ENCODE results near the gene NR0B2.

The NR0B2 gene

GRCh38 chr1:26938004-26938658 lies 24.4 kb upstream of the NR0B2 start:
- in situ Hi-C loops (cut with MboI; ENCODE audit: low sequenced_read_pairs), result no loop called here

DNA sequence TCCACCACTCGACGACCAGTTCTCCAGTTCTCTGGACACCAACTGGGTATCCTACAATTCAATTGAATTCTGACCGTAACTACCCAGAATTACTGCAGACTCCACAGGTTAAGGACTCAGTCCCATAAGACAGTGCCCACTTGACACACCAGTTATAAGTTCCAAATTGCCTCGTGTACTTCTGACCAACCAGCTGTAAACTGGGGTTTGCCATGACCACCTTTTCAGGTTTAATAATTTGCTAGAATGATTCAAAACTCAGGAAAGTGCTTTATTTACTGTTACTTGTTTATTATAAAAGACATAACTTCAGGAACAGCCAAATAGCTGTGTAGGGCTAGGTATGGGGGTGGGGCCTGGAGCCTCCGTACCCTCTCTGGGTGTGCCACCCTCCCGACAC lies 23.0 kb upstream of the NR0B2 start:
- in situ Hi-C loops (cut with MboI; ENCODE audit: low sequenced_read_pairs), result no loop called here

- in situ Hi-C loops (cut with MboI; ENCODE audit: low sequenced_read_pairs), result no loop called here
Observed at GRCh38 chr1:26932531-26932930, 18.8 kb upstream of the NR0B2 start.

- in situ Hi-C loops (cut with MboI; ENCODE audit: low sequenced_read_pairs), result no loop called here
Observed at GRCh38 chr1:26923711-26924110, 9.9 kb upstream of the NR0B2 start.

DNA sequence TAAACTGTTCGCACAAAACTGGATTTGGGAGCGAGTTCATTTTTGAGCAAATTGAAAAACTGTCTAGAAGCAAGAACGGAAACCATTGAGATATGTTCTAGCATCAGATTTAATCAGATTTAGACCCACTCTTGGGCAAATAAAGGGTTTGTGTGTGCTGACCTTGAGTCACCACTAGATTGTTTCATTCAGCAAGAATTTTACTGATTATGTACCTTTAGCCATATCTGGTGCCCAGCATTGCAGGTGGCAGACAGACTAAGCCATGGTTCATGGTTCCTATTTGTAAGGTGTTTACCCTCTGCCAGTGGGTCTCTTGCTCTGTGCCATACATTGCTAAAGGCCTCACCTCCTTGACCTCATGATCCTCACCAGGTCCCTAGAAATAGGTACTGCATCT lies 9.1 kb upstream of the NR0B2 start:
- in situ Hi-C loops (cut with MboI; ENCODE audit: low sequenced_read_pairs), result no loop called here

DNA sequence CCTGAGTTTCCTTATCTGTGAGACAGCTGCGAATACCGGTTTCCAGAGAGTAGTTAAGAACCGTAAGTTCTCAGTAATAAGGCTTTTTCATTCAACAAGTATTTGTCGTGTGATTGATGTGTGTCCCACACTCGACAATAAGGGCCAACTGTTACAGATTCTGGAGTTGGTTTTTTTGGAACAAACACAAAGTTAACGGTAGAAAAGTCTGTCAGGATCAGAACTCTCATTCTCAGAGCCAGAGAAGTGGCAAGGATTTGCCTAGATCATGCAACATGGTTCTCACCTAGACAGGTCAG lies 8.6 kb upstream of the NR0B2 start:
- in situ Hi-C loops (cut with MboI; ENCODE audit: low sequenced_read_pairs), result no loop called here

- in situ Hi-C loops (cut with MboI; ENCODE audit: low sequenced_read_pairs), result no loop called here
Observed at GRCh38 chr1:26921540-26922430, 8.0 kb upstream of the NR0B2 start, which contains the start of gene NUDC. Gene NUDC (plus strand): TSS chr1:26921743. CDS start chr1:26921849, 106 bp downstream.

GRCh38 chr1:26921126-26921539 lies 7.4 kb upstream of the NR0B2 start:
- in situ Hi-C loops (cut with MboI; ENCODE audit: low sequenced_read_pairs), result no loop called here

DNA sequence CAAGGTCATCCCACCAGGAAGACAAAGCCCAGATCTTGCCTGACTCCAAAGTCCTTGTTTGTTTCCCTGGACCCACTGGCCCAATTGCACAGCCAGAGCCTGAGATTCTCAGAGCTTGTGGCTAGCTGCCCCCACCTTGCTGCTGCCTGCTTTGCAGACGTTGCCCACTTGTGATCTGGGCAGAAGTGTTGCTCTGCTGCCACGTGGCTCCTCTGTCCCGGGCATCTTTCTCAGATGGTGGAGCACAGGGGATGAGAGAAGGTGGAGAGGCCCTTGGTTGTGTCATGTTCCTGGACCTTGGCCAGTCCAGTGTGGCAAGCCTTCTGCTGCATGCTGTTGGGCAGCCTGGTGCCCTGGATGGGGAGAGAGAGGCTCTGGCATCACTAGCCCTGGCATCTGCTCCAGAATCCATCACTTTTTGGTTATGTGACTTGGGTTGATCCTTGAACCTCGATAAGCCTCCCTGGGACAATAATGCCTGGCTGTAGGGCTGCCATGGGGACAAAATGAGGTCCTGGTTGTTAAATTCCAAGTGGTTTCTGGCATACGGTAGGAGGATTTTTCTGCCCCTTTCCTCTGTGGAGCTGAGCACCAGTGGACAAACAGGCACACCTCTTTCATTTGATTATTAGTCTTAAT lies 1.5 kb upstream of the NR0B2 start:
- in situ Hi-C loops (cut with MboI; ENCODE audit: low sequenced_read_pairs), result no loop called here

GRCh38 chr1:26913389-26913753 lies 404 bp downstream of the NR0B2 start:
- in situ Hi-C loops (cut with MboI; ENCODE audit: low sequenced_read_pairs), result no loop called here

DNA sequence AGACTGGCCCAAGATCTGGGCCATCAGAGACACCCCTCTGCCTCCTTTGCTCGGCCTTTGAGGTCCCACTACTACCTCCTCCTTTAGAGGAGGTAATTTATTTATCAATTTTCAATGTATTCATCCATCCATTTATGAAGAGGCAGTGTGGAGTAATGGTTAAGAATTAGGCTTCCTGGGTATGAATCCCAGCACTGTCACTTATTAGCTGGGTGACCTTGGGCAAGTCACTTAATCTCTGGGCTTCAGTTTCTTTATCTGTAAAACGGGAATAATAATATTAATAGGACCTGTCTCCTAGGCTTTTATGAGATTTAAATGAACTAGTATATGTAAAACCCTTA lies 1.7 kb downstream of the NR0B2 start:
- in situ Hi-C loops (cut with MboI; ENCODE audit: low sequenced_read_pairs), result no loop called here

DNA sequence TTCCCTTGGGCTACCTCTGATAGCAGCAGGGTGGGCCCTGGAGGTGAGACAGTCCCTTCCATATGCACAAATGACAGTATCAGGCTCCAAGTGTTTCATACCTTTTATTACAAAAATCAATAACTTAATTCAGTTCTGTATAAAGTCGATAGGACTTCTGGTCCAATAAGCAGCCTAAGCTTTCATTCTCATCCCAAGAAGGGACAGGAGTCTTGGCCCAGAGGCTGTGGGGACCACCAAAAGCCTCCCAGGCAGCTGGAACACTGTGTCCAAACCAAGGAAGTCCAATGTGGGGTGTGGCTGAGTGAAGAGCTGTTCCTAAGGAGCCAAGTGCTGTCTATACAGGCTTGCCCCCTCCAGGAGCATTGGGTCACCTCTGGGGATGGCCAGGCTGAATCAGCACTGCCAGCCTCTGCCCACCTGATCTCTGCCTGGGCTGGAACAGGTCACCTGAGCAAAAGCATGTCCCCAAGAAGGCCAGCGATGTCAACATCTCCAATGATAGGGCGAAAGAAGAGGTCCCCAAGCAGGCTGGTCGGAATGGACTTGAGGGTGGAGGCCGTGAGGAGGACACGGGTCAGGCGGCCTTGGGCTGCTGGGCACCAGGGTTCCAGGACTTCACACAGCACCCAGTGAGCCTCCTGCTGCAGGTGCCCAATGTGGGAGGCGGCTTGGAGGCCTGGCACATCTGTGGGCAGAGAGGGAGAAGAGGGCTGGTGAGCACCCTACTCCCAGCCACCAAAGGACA lies 2.2 kb downstream of the NR0B2 start:
- in situ Hi-C loops (cut with MboI; ENCODE audit: low sequenced_read_pairs), result no loop called here

GRCh38 chr1:26910343-26911160 lies 3.2 kb downstream of the NR0B2 start:
- in situ Hi-C loops (cut with MboI; ENCODE audit: low sequenced_read_pairs), result no loop called here

GRCh38 chr1:26909951-26910342 lies 3.8 kb downstream of the NR0B2 start:
- in situ Hi-C loops (cut with MboI; ENCODE audit: low sequenced_read_pairs), result no loop called here

- in situ Hi-C loops (cut with MboI; ENCODE audit: low sequenced_read_pairs), result no loop called here
Observed at GRCh38 chr1:26907071-26907917, 6.5 kb downstream of the NR0B2 start.

GRCh38 chr1:26900815-26901511 lies 12.8 kb downstream of the NR0B2 start:
- in situ Hi-C loops (cut with MboI; ENCODE audit: low sequenced_read_pairs), result no loop called here

GRCh38 chr1:26900001-26900814 lies 13.6 kb downstream of the NR0B2 start, which contains the start of gene GPATCH3:
Gene GPATCH3 (minus strand): TSS chr1:26900467. CDS start chr1:26900442, 25 bp downstream.
- in situ Hi-C loops (cut with MboI; ENCODE audit: low sequenced_read_pairs), result no loop called here

- in situ Hi-C loops (cut with MboI; ENCODE audit: low sequenced_read_pairs), result no loop called here
Observed at GRCh38 chr1:26897351-26897750, 16.4 kb downstream of the NR0B2 start.

Data from HL-60/S4 treated with retinoic acid at 250 ng/mL for 4 days and 3 days (cell line).